HG03139 (cell line): Measurements from ENCODE around the gene KCNJ9.
A peak's percentile ranks its signal among the peaks of the same experiment; 100 is the strongest.

Experiments used
- ATAC-seq: cut with Tn5 transposase; IDR thresholded peaks from one replicate; pipeline ENCODE4 v1.9.1; 2021; ENCODE audit not compliant: unreplicated experiment

The KCNJ9 gene

DNA sequence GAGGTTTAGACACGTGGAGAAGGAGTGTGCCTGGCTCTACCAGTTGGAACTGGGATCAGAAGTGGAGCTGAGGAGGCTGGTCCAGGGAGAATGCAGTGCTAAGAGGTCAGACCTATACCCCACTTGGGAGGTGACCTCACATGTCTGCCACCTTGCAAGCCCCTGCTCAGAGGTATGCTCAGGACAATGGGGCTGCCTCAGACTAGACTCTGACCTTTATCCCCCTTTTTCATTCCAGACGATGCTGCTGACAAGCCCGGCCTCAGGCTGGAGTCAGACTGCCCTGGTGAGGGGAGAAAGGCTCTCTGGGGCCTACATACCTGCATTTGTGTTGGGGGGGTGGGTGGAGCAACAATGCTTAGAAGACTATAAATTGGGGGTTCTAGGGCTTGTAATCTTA lies 16.6 kb upstream of the KCNJ9 start:
- no peak for ATAC-seq

DNA sequence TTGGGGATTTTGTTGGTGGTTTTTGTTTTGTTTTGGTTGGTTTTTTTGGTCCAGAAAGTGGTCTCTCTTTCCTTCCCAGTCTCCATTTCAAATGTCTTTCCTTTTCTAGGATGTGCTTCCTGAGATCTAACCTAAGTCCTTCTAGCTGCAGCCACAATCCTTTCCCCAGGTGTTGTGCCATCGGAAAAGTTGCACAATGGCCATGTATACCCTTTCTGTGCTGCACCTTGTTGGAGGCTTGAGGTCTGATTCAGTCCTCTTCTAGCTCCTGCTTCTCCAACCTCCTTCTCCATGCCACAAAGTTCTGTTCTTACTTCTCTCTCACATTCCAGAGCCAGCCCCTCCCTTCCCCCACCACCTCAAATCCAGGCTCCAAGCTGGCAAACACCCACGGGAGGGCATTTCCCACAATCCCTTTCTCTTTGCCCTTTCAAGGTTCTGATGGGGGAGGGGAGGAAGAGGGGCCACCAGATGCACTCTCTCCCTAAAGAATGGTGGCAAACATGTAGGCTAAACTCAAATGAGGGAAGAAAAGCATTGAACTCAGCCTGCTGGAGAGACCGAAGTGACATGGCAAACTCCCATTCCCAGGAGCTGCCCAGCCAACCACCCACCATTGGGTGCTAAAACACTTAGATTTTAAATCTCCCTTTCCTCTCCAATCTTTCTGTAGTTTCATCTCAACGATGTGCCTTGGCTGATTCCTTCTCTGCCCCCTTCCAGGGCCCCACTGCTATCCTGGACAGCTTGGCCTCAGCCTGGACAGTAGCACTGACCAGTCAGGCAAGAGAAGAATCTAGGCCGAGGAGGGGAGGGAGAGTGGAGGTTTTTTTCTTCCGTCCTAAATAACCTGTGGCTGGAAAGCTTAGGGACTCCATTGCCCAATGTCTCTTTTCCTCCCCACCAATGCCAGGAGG lies 14.3 kb upstream of the KCNJ9 start:
- ATAC-seq, result no peak

DNA sequence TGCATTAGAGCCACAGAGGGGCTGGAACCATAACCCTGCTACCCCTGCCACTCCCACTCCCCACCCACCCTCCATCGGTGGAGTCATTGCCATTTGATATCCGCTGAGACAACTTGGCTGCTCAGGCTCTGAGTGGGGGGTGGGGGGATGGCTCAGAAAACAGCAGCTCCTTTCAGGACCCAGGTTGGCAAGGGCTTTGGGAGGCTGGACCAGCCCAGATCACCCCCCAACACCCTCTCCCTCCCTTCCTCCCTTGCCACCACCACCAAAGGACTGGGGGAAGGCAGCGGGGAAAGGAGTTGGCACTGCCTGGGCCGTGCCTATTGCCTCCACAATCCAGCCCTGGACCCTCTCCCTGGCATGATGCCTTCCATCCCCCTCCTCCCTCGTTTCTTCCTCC lies 13.1 kb upstream of the KCNJ9 start:
- no peak for ATAC-seq

GRCh38 chr1:160069460-160070231 lies 11.7 kb upstream of the KCNJ9 start, which contains the start of gene KCNJ10:
Gene KCNJ10, minus strand, starts transcription at chr1:160070160. Its CDS starts 27,628 bp downstream, at chr1:160042532.
- ATAC-seq, result no peak

GRCh38 chr1:160070243-160071163 lies 10.8 kb upstream of the KCNJ9 start:
- no peak for ATAC-seq

- ATAC-seq, result no peak
These were observed 10.0 kb upstream of the KCNJ9 start for GRCh38 chr1:160071289-160071688.

GRCh38 chr1:160074865-160075264 lies 6.5 kb upstream of the KCNJ9 start:
- ATAC-seq, result no peak

DNA sequence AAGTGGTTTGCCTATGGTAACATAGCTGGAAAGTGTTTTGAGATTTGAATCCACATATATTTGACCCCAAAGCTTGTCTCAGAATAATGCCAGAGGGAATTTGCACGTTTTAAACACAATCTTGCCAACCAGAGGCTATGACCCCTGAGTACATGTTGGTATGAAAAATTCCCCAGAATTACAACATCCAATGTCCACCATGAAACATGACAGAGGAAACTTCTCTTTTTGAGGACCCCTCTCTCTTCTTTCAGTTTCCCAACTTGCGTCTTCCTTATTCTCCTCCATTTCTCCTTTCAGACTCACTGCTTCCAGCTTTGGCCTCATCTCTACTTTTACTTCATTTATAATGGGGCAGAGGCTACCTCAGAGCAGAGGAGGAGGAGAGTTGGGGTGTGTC lies 5.5 kb upstream of the KCNJ9 start:
- ATAC-seq, result no peak

- no peak for ATAC-seq
These were observed 5.0 kb upstream of the KCNJ9 start for GRCh38 chr1:160076295-160076694.

- ATAC-seq, result no peak
These were observed 3.9 kb upstream of the KCNJ9 start for GRCh38 chr1:160077486-160077885.

- peak; percentile 58 for ATAC-seq
These were observed 2.7 kb upstream of the KCNJ9 start for GRCh38 chr1:160078512-160079195.

- ATAC-seq, result no peak
These were observed 1.9 kb upstream of the KCNJ9 start for GRCh38 chr1:160079448-160079847.

- no peak for ATAC-seq
These were observed 797 bp upstream of the KCNJ9 start for GRCh38 chr1:160080381-160081100.

- no peak for ATAC-seq
These were observed 1.1 kb downstream of the KCNJ9 start for GRCh38 chr1:160082487-160082886.

DNA sequence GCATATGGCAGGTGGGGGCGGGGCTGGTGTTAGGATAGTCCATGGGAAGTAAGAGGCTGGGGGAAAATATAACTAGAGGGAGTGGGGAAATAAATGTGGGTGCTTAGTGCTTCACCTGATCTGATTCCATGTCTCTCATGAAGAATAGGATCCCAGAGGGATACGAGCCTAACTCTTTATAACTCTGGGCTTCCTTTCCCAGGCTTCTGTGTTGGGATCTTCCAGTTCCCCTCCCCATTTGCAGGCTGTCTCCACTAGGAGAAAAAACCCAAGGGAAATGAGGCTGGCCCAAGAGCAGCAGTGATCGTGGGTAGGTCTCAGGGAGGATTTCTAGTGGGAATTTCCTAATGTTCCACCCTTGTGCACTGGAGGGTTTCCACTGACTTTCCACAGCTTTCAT lies 1.6 kb downstream of the KCNJ9 start:
- ATAC-seq, result no peak

GRCh38 chr1:160083968-160084770 lies 2.8 kb downstream of the KCNJ9 start:
- no peak for ATAC-seq

GRCh38 chr1:160084771-160085321 lies 3.5 kb downstream of the KCNJ9 start:
- ATAC-seq, result no peak

DNA sequence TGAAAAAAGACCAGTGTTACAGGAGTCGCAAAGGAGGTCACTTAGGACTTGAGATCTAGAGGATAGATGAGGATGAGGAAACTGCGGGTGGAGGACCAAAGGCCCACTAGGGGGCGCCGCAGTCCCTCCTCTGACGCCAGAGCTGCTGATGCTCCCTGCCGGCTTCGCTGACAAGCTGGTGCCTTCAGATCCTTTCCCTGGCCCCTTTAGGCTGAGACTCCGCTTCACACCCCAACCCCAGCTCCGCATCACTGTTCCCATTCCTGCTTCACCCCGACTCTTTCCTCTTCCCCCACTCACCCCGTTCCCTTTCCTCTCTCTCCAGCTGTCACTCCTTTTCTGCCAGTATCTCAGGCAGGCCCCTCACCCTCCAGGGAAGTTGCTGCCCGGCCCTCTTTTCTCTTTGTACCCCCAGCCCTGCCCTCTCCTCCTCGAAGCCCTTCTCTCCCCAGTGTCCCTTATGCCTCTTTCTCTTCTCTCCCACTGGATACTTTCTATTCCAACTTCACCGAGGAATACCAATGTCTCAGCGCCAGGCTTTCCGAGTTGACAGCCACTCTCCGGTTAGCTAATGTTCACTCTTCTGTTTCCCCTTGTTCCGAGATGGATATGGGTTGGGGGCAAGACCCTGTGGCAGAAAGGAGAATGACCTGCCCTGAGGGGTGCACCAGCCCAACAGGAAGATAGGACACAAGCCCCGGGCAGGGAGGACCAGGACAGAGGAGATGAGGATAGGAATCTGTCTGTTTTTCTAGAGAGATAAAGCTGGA lies 4.5 kb downstream of the KCNJ9 start:
- ATAC-seq, result peak; percentile 59
